T-helper 1 cell treated with Interleukin-12 subunit alpha and Interleukin-12 subunit beta and Interleukin-4 antibody, amounts not matched to agents 30 μg/mL and 1 μg/mL, for 36 hours (primary cell): Measurements from ENCODE around the gene EGFL7.

Experiments used
- H3K27ac Mint-ChIP-seq: one replicate; pipeline ENCODE4 v1.8.0; 2021; ENCODE audit warnings: mild to moderate bottlenecking, mixed read lengths
- H3K27me3 Mint-ChIP-seq: one replicate; pipeline ENCODE4 v1.8.0; 2021; ENCODE audit warnings: low read depth, mixed read lengths
- H3K36me3 Mint-ChIP-seq: one replicate; pipeline ENCODE4 v1.8.0; 2021; ENCODE audit warnings: low read depth, mixed read lengths
- H3K4me1 Mint-ChIP-seq: one replicate; pipeline ENCODE4 v1.8.0; 2021; ENCODE audit warnings: low read depth, mixed read lengths
- H3K4me3 Mint-ChIP-seq: one replicate; pipeline ENCODE4 v1.8.0; 2021; ENCODE audit warnings: mild to moderate bottlenecking, moderate library complexity, mixed read lengths
- H3K9me3 Mint-ChIP-seq: one replicate; pipeline ENCODE4 v1.8.0; 2021; ENCODE audit warnings: mixed read lengths

The EGFL7 gene

DNA sequence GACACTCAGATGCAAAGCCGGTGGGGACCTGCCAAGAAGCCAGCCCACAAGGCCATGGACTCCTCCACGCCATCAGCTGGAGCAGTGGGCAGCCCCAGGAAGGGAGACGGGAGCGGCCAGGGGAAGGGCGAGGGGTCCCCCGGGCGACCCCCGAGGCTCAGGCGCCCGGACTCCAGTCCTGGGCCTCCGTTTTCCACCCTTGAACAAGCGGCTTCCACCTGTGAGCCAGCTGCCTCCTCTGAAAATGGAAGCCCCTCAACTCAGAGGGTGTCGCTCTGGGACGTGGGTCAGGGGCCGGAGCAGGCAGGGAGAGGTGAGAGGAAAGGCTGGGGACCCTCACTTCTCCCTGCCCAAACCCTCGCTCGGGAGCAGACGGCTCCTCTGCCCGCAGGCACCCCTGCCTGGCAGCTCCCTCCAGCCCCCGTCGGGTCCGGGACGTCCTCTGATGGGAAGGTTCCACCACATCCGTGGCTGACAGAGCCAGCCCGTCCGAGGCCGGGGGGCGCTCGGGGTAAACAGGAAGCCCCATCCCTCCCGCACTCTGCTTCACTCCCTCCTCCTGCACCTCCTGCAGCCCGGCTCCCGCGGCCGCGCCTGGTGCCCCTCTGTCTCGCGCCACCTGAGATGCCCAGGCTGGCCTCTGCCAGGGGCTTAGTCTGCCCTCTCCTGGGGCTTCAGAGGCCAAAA is 3.7 kb upstream of the EGFL7 start:
- Mint-ChIP-seq H3K4me3 (no peak overlapping the region), H3K4me1 (peaks cover 2% of the 10 kb centered on the region), H3K36me3 (no peaks in the 10 kb centered on the region), H3K9me3 (no peaks in the 10 kb centered on the region), H3K27ac (no peak overlapping the region), H3K27me3 (peaks cover 20% of the 10 kb centered on the region)

DNA sequence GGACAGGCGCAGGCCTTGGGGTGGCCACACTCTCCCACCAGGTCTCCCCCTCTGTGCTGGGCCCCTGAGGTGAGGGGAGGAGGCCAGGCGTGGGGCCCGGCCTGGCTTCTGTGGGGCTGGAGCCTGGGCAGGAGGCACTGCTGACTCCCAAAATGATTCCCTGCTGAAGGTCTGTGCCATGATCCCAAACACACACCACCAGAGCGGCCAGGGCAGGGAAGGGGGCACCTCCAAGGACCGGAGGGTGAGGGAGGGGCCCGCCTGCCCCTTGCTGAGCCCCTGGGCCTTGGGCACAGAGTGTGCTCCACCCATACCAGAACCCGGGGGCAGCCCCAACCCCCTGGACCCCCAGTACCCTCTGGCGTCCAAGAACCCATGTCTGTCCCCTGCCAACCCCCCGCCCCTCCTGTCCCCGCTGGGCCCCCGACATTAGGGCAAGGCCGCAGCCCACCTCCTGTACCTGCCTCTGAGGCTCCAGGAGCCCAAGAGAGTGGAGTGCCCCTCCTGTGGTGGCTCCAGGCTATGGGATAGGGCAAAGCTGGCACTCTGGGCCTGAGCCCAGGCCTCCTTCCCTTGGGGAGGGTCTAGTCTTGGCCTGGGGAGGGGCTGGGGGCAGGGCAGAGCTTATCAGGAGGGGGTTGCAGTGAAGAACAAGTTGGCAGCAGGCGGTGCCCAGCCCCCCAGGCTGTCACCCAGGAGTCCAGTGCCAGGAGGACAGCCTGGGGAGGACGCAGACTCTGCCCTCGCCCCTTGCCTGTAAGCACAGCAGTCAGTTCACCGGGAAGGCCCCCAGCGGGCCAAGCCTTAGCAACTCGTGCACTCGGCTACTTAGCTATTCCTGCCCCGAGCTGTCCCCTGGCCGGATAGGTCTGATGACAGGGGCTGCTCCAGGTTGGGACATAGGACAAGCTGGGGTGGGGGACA is 2.6 kb upstream of the EGFL7 start:
- H3K9me3 Mint-ChIP-seq = no peaks in the 10 kb centered on the region
- no peak overlapping the region for H3K4me3 Mint-ChIP-seq
- H3K36me3 Mint-ChIP-seq = no peaks in the 10 kb centered on the region
- H3K27me3 Mint-ChIP-seq = peaks cover 31% of the 10 kb centered on the region
- no peak overlapping the region for H3K27ac Mint-ChIP-seq
- H3K4me1 Mint-ChIP-seq = peaks cover 2% of the 10 kb centered on the region

DNA sequence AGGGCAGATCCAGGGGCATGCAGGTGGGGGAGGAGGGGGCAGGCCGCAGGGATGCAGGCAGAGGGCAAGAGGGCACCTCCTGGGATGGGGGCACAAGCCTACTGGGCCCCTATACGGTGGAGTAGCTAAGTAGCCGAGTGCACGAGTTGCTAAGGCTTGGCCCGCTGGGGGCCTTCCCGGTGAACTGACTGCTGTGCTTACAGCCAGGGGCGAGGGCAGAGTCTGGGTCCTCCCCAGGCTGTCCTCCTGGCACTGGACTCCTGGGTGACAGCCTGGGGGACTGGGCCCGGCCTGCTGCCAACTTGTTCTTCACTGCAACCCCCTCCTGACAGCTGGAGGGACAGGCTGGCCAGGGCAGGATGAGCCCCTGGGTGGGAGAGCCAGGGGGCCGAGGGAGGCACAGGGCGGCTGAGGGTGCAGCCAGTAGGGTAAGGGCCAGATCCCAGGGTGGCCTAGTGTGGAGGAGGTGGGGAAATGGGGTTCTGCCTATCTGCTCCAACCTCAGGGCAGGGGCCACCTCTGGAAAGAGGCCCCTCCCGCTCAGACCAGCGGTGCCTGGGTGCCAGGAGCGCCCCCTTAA is 1.7 kb upstream of the EGFL7 start:
- Mint-ChIP-seq H3K27me3 (peaks cover 29% of the 10 kb centered on the region), H3K4me3 (no peak overlapping the region), H3K4me1 (peaks cover 2% of the 10 kb centered on the region), H3K27ac (no peak overlapping the region), H3K36me3 (no peaks in the 10 kb centered on the region), H3K9me3 (no peaks in the 10 kb centered on the region)

DNA sequence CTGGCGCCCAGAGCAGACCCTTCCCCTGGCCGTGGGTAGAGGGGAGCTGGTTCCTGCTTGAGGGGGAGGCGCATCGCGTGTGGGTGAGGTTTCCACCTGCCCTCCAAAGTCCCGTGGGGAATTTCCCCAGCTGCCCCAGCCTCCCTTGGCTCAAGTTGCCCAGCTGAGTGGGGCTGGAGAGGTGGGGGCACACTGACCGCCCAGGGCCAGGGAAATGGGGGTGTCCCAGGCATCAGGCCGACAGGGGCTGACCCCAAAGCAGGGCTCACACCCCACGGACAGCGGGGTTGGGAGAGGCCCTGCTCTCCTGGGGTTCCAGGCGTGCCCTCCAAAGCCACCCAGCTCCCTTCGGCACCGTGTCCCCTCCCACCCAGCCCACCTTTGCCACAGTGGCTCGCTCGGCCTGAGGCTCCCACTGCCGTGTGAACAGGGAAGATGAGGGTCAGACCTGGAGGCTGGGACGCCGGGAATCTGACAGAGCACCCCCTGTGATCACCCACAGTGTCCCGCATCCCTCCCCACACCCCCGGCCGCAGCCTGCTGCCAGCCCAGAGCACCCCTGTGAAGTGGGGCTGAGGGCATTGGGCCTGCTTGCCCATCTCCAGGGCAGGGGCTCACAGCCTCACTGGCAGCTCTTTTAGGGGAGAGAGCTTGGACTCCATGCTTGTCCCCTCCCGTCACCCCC is 933 bp upstream of the EGFL7 start:
- Mint-ChIP-seq H3K9me3 (no peaks in the 10 kb centered on the region), H3K4me1 (peaks cover 2% of the 10 kb centered on the region), H3K4me3 (no peak overlapping the region), H3K36me3 (no peaks in the 10 kb centered on the region), H3K27ac (no peak overlapping the region), H3K27me3 (peaks cover 29% of the 10 kb centered on the region)

DNA sequence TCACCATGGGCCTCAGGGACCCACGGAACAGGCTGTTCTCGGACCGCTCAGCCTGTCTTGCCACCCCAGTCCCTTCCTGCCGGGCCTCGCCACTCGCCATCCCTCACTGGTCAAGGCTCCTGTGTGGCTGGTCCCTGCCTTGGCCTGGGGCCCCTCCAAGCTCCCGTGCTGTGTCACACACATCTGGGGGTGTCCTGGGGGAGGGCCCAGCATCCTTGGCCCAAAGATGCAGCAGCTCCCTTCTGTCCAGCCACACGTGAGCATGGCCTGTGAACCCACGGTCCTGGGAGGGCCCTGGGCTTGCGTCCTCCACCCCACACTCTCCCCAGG is 425 bp upstream of the EGFL7 start:
- H3K4me1 Mint-ChIP-seq = peaks cover 2% of the 10 kb centered on the region
- no peaks in the 10 kb centered on the region for H3K9me3 Mint-ChIP-seq
- H3K27ac Mint-ChIP-seq = no peak overlapping the region
- peaks cover 29% of the 10 kb centered on the region for H3K27me3 Mint-ChIP-seq
- no peak overlapping the region for H3K4me3 Mint-ChIP-seq
- H3K36me3 Mint-ChIP-seq = no peaks in the 10 kb centered on the region

DNA sequence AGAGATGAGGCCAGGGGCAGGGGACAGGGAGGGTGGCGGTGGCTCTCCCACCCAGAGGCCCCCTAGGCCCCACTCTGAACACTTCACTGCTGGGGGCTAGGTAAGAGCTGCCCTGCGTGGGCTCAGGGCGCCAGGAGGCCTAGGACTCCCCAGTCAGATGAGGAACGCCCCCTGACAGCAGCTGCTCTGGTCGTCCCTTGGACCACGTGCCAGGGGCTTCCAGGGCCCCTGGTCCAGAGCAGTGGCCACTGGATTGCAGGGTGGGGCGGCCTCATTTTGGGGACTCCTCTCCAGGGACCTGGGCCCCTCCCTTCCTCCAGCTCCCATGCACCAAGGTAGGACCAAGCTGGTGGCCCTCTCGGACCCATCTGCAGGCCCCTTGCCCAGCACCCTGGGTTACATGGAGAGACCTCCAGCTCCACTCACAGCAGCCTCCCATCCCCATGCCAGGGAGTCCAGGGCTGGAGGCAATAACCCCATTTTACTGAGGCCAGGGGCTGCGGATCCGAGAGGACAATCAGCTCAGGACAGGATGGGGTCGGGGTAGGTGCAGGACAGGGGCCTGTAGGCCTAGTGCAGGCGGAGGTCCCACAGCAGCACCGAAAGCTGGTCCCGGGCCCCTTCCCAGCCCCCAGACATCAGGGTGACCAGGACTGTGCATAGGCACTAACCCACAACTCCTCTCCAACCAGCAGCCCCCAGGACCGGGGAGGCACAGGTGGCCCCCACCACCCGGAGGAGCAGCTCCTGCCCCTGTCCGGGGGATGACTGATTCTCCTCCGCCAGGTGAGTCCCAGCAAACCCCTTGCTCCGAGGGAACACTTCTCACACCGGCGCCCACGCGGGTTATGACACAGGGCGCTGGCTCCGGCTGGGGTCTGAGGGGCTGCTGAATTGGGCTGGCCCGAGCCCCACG is 1.5 kb downstream of the EGFL7 start:
- Mint-ChIP-seq H3K9me3 (no peaks in the 10 kb centered on the region), H3K27ac (no peak overlapping the region), H3K36me3 (no peaks in the 10 kb centered on the region), H3K27me3 (peaks cover 17% of the 10 kb centered on the region), H3K4me1 (no peaks in the 10 kb centered on the region), H3K4me3 (peak overlapping the region; percentile 60)

DNA sequence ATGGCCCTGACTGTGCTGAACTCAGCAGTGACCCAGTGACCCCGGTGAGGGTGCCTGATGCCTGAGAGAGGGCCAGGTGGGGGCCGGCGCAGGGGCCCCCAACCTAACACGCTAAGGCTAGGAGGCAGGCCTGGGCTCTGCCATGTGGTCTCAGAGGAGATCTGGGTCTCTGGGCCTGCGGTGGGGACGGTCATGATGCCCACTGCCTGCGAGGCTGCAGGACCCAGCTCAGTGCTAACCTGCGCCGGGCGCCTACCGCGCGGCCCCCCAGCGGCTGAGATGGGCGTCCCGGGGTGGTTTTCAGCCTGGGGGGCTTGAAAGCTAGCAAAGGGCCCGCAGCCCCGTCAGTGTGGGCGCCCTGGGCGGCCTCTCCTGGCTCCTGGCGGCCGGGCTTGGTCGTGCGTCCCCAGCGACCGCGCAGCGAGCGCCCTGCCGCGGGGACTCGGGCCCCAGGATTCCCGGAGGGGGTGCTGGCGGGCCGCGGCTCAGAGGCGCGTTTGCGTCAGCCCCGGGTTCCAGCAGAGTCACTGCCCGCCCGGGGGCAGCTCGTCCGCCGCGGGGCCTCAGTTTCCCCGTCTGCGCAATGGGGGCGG is 2.5 kb downstream of the EGFL7 start:
- H3K9me3 Mint-ChIP-seq = no peaks in the 10 kb centered on the region
- peak overlapping the region; percentile 60 for H3K4me3 Mint-ChIP-seq
- H3K36me3 Mint-ChIP-seq = no peaks in the 10 kb centered on the region
- no peak overlapping the region for H3K27ac Mint-ChIP-seq
- H3K4me1 Mint-ChIP-seq = no peaks in the 10 kb centered on the region
- peaks cover 17% of the 10 kb centered on the region for H3K27me3 Mint-ChIP-seq

DNA sequence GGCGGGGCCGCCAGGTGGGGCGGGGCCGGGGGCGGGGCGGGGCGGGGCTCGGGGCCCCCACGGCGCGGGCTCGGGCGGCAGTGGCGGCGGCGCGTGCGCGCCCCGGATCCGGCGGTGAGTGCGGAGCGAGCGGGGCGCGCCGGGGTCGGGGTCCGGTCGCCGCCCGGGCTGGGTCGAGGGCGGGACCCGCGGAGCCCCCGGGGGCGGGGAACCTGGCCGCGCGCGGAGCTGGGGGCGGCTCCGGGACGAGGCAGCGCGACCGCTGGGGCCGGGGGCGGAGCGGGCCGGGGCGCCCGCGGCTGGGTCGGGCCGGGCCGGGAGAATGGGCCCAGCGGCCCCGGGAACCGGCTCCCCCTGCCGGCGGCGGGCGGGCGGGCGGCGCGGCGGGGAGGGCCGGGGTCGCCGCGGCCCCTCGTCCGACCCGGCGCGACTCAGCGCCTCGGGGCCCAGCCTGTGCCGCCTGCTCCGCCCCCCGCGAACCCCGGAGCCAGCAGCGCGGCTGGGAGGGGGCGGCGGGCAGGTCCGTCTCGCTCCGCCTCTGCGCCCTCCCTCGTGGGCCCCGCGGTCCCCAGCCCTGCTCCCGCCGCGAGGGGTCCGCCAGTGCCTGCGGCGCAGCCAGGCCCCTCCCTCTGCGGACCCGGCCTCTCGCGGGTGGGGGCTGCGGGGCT is 3.1 kb downstream of the EGFL7 start:
- Mint-ChIP-seq H3K4me1 (no peaks in the 10 kb centered on the region), H3K36me3 (no peaks in the 10 kb centered on the region), H3K27ac (no peak overlapping the region), H3K9me3 (no peaks in the 10 kb centered on the region), H3K27me3 (peaks cover 17% of the 10 kb centered on the region), H3K4me3 (no peak overlapping the region)

DNA sequence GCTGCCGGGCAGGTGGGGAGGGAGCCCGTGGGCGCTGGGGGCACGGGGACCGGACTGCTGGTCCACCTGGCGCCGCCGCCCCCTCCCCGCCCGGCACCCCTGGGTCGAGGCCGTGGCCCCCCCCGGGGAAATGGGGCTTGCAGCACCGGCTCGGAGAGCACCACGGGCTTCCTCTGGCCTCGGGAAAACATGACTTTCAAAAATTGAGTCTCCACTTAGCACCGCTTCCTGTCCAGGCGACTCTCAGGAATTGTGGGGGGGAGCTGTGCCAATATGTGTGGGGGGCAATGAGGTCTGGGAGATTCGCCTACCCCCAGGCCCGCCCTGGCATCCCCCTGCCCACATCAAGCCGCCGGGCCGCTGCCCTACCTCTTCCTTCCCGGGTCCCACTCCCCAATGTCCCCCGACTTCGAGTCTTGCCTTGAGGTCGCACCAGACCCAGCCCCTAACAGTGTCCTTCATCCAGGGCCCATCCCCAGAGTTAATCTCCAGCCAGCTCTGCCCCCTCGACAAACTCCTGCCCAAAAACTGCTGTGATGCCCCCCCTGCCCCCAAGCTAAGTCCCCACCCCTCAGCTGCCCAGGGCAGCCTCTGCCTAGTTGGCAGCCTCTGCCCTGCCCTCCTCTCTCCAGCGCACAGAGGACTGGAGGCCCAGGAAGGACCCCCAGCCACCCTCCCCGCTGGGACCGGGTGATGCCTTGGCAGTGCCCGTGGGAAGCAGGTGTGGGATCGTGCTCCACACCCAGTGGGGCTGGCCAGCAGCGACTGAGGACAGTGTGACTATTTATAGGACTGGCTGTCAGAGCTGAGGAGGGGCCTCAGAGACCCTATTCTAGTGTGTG is 3.9 kb downstream of the EGFL7 start:
- H3K4me3 Mint-ChIP-seq = peak overlapping the region; percentile 63
- H3K4me1 Mint-ChIP-seq = no peaks in the 10 kb centered on the region
- H3K27ac Mint-ChIP-seq = no peak overlapping the region
- H3K36me3 Mint-ChIP-seq = no peaks in the 10 kb centered on the region
- peaks cover 17% of the 10 kb centered on the region for H3K27me3 Mint-ChIP-seq
- no peaks in the 10 kb centered on the region for H3K9me3 Mint-ChIP-seq

DNA sequence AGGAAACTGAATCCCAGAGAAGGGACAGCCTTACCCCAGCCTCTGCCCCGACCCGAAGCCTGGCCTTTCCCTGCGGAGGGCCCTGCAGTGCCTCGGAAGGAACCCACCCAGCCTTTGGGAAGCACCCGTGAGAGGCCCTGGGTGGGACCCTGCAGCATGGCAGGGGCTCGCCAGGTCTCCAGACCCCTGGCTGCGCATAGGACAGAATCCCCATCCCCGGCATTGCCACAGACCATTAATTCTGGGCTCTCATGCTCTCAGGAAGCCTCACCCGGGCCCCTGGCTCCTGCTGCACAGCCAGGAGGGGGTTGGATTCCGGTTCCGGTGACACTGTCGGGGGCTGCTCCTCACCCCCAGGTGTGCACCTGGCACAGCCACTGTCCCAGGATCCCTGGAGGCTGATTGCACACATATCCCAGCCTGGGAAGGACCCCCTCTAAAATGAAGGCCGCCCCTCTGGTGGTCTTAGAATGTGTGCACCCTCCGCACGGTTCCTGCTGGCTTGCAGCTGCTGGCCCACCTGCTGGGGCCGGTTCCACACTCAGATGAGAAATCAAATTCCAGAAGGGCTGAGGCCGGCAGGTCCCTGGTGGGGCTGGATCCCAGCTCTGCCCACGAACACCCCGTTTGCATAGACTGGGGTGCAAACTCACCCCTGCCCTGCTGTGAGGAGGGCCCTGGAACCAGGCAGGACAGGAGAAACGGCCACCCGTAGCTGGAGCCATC is 4.7 kb downstream of the EGFL7 start:
- H3K27me3 Mint-ChIP-seq = peaks cover 17% of the 10 kb centered on the region
- H3K4me3 Mint-ChIP-seq = no peak overlapping the region
- H3K36me3 Mint-ChIP-seq = no peaks in the 10 kb centered on the region

DNA sequence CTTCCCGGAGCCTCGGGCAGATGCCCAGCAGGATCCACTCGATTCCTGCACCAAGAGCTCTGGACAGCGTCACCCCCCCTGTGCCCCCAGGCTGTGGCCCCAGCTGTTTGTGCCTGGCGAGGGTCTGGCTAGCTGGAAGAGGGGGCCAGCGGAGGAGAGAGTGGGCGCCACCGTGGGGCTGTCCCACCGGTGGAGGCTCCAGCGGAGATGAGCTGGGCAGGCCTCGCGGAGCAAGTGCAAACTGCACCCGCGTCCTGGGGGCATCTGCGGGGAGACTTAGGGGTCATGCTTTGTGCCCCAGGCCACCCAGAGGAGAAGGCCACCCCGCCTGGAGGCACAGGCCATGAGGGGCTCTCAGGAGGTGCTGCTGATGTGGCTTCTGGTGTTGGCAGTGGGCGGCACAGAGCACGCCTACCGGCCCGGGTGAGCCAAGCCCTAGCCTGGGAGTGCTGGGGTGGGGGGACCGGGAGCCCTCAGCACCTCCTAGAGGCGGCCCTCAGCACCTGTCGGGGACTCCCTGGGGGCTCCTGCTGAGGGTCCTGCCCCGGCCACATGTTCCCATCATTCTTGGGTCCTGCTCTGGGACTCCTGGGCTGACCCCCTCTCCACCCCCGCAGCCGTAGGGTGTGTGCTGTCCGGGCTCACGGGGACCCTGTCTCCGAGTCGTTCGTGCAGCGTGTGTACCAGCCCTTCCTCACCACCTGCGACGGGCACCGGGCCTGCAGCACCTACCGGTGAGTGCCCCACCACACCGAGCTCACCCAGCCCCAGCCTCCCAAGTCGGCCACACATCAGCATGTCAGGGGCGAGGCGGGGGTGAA is 5.4 kb downstream of the EGFL7 start:
- Mint-ChIP-seq H3K9me3 (no peaks in the 10 kb centered on the region), H3K27me3 (peaks cover 17% of the 10 kb centered on the region), H3K4me3 (no peak overlapping the region), H3K27ac (no peak overlapping the region), H3K4me1 (no peaks in the 10 kb centered on the region), H3K36me3 (no peaks in the 10 kb centered on the region)

More for the DNA sequence above, 4.7 kb downstream of the EGFL7 start:
- no peaks in the 10 kb centered on the region for H3K4me1 Mint-ChIP-seq
- H3K9me3 Mint-ChIP-seq = no peaks in the 10 kb centered on the region
- no peak overlapping the region for H3K27ac Mint-ChIP-seq
